ENCODE results near the gene PLAU.

GRCh38 chr10:73917566-73918305 lies 6.8 kb downstream of the PLAU start:
- no peak for TF ChIP-seq PURB (CRISPR knock-in tag; IDR thresholded peaks at IDR 0.05; ENCODE audit: low read depth)
- TF ChIP-seq ATF3 (IDR thresholded peaks at IDR 0.05): no peak
- TF ChIP-seq ATF3 (CRISPR knock-in tag; conservative IDR thresholded peaks at IDR 0.05): no peak
- no peak for TF ChIP-seq JUN (IDR thresholded peaks at IDR 0.05; ENCODE audit: borderline replicate concordance, low read depth, low read length)
- no peak for TF ChIP-seq JUN (CRISPR knock-in tag; IDR thresholded peaks at IDR 0.05; ENCODE audit: borderline replicate concordance)
- TF ChIP-seq CTCF (IDR thresholded peaks at IDR 0.05 in 2 of 3, conservative IDR thresholded peaks at IDR 0.05 in 1 of 3; ENCODE audit: insufficient read depth in 2 of 3, low read depth in 1 of 3, low read length in 3 of 3): no peak
- TF ChIP-seq L3MBTL2 (IDR thresholded peaks at IDR 0.05): no peak
- no peak for TF ChIP-seq POLR2AphosphoS5 (IDR thresholded peaks at IDR 0.05; ENCODE audit: control insufficient read depth, insufficient read depth, low read depth, low read length)
- no peak for TF ChIP-seq ZNF398 (CRISPR knock-in tag; IDR thresholded peaks at IDR 0.05)
- no peak for TF ChIP-seq ADNP (tag; IDR thresholded peaks at IDR 0.05)
- no peak for TF ChIP-seq MBD2 (IDR thresholded peaks at IDR 0.05; ENCODE audit: borderline replicate concordance, low read depth)
- no peak for TF ChIP-seq STAT6 (CRISPR knock-in tag; IDR thresholded peaks at IDR 0.05)

Data from K562 (cell line).